Thyroid gland (tissue), 4 donors: Measurements from ENCODE around the gene TRIM4. TPM values are rescaled to one million over a fixed set of nuclear protein-coding genes. Genes with fewer than 3 reads are reported as not detected.
"Not testable (repeated sequence)": the region's sequence is repeated elsewhere in the genome, so short reads cannot be mapped to it uniquely, and the experiment has no call there.

Experiments
- DNase-seq, 2 donors: peaks; one replicate each; pipeline ENCODE4 v3.0.0-alpha.2; 2019
- H3K27ac ChIP-seq, 3 donors: fragments of 200-600 bp; sonication (generic); 1 replicate in 2 of 3; 2 replicates in 1 of 3; pipeline ENCODE4 v1.5.1; 2016 to 2019; ENCODE audit warnings: mild to moderate bottlenecking in 1 of 3, moderate library complexity in 1 of 3
- H3K27me3 ChIP-seq: fragments of 200-600 bp; sonication (generic); one replicate; pipeline ENCODE4 v1.5.1; 2019
- H3K36me3 ChIP-seq, 2 donors: fragments of 200-600 bp; sonication (generic); one replicate each; pipeline ENCODE4 v1.5.1; 2016 to 2019
- H3K4me1 ChIP-seq, 2 donors: fragments of 200-600 bp; sonication (generic); one replicate each; pipeline ENCODE4 v1.5.1; 2017 to 2019
- H3K4me3 ChIP-seq, 3 donors: fragments of 200-600 bp; sonication (generic); replicated peaks in 1 of 3; 1 replicate in 2 of 3; 2 replicates in 1 of 3; pipeline ENCODE4 v1.5.1; 2016; ENCODE audit warnings: mild to moderate bottlenecking in 1 of 3
- H3K9me3 ChIP-seq: fragments of 200-600 bp; sonication (generic); one replicate; pipeline ENCODE4 v1.5.1; 2017
- POLR2A ChIP-seq, 2 donors: fragments of 450-650 bp; IDR thresholded peaks; one replicate each; pipeline ENCODE4 v1.6.1; 2017; ENCODE audit warnings: antibody characterized with exemption in 2 of 2, mild to moderate bottlenecking in 2 of 2, moderate library complexity in 1 of 2
- WGBS, 2 donors: methylation state at CpG; one replicate each; pipeline ENCODE4 v1.1.5; 2017; 5-methylcytosine and 5-hydroxymethylcytosine counted together
- intact Hi-C: fragments of 100-400 bp; cut with DNase I; formaldehyde crosslinking; loops from one replicate; pipeline ENCODE4 v1.15.1; 2023
- total RNA-seq, 4 donors: library from RNA; depleted of rRNA; stranded (reverse); fragments of >200 nt; gene quantifications; one replicate each; pipeline ENCODE4 v1.2.3, GENCODE V29; 2016
- TF ChIP-seq, protein P1 (sequence below), 6 experiments: fragments of 200-600 bp in 3 of 6; fragments of 450-650 bp in 3 of 6; sonication (generic) in 3 of 6; IDR thresholded peaks; one replicate each; pipeline ENCODE4 v1.5.1; 2016 to 2019; ENCODE audit warnings: antibody characterized with exemption in 6 of 6, mild to moderate bottlenecking in 2 of 6, inconsistent platforms in 1 of 6, moderate library complexity in 1 of 6

Gene TRIM4
- total RNA-seq, 4 donors from 2014 or later, result 39.7 to 78.1 (median 59.3) TPM

GRCh38 chr7:99949645-99950228, 30.4 kb upstream of the TRIM4 start:
- intact Hi-C loops, result no loop called here
- Histone ChIP-seq H3K9me3 (no peaks in the 10 kb centered on the region), H3K27me3 (no peaks in the 10 kb centered on the region), H3K36me3 (no peaks in the 10 kb centered on the region), H3K4me1 (no peaks in the 10 kb centered on the region), H3K4me3 (no peak overlapping the region), H3K27ac (no peak overlapping the region)
- TF ChIP-seq POLR2A (IDR thresholded peaks at IDR 0.05), result no peak
- TF ChIP-seq, protein P1, sequence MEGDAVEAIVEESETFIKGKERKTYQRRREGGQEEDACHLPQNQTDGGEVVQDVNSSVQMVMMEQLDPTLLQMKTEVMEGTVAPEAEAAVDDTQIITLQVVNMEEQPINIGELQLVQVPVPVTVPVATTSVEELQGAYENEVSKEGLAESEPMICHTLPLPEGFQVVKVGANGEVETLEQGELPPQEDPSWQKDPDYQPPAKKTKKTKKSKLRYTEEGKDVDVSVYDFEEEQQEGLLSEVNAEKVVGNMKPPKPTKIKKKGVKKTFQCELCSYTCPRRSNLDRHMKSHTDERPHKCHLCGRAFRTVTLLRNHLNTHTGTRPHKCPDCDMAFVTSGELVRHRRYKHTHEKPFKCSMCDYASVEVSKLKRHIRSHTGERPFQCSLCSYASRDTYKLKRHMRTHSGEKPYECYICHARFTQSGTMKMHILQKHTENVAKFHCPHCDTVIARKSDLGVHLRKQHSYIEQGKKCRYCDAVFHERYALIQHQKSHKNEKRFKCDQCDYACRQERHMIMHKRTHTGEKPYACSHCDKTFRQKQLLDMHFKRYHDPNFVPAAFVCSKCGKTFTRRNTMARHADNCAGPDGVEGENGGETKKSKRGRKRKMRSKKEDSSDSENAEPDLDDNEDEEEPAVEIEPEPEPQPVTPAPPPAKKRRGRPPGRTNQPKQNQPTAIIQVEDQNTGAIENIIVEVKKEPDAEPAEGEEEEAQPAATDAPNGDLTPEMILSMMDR (IDR thresholded peaks at IDR 0.05), result peak in 1 of 6 experiments; percentile 10
- DNase-seq, result no peak
- WGBS, 2 donors, result 62 to 63% methylated on average over 3 of the region's 3 CpGs

DNA sequence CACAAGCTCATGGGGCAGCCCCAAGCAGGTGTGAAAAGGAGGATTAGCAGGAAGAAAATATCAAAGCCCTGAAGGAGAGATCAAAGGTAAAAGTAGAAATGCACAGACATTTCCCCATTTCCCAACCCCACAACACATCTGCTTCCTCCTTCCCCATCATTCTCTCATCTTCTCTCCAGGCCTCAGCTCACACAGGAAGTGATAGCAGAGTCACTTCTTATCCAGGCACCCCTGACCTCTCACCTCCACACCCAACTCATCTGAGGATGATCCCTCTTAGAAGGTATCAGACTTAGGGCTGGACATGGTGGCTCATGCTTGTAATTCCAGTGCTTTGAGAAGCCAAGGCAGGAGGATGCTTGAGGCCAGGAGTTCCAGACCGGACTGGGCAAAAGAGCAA, 28.3 kb upstream of the TRIM4 start:
- H3K4me1 ChIP-seq, result no peaks in the 10 kb centered on the region
- no peak overlapping the region for H3K4me3 ChIP-seq
- WGBS, 2 donors, result 87 to 100% methylated on average over 1 of the region's 1 CpG
- TF ChIP-seq, protein P1 (IDR thresholded peaks at IDR 0.05), result no peak
- TF ChIP-seq POLR2A (IDR thresholded peaks at IDR 0.05), result no peak
- H3K27me3 ChIP-seq, result no peaks in the 10 kb centered on the region
- intact Hi-C loops, result no loop called here
- no peak for DNase-seq
- H3K9me3 ChIP-seq, result no peaks in the 10 kb centered on the region
- H3K27ac ChIP-seq, result no peak overlapping the region
- no peaks in the 10 kb centered on the region for H3K36me3 ChIP-seq

DNA sequence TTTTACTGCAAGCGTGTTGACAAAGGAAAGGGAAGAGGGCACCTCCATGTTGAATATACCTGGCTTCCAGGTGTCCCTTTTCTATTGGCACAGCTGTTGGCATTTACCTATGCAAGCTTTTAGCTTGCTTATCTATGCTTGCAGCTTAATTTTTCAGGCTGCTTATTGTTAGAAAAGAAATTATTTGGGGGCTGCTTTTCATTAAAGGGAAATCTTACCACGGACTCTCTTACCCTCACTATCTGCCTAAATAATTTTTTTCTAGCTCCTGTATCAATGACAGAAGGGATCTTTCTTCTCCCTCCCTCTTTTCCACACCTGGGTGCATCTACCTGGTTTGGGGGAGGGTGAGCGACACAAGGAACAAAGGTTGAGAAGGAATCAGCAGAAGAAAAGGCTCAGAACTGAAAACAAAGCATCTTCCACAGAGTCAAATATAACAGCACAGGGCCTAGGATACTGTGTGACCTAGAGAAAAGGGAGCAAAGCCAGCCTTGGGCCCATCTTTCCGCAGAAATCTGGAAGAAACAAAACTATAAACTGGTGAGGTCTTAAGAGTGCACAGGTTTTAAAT, 25.3 kb upstream of the TRIM4 start:
- H3K9me3 ChIP-seq, result no peaks in the 10 kb centered on the region
- no peaks in the 10 kb centered on the region for H3K27me3 ChIP-seq
- DNase-seq, result no peak
- no peaks in the 10 kb centered on the region for H3K4me1 ChIP-seq
- intact Hi-C loops, result no loop called here
- 41 to 53% methylated on average over 4 of the region's 4 CpGs for WGBS, 2 donors
- no peaks in the 10 kb centered on the region for H3K36me3 ChIP-seq
- TF ChIP-seq POLR2A (IDR thresholded peaks at IDR 0.05), result no peak
- TF ChIP-seq, protein P1 (IDR thresholded peaks at IDR 0.05), result no peak
- no peak overlapping the region for H3K4me3 ChIP-seq
- no peak overlapping the region for H3K27ac ChIP-seq

DNA sequence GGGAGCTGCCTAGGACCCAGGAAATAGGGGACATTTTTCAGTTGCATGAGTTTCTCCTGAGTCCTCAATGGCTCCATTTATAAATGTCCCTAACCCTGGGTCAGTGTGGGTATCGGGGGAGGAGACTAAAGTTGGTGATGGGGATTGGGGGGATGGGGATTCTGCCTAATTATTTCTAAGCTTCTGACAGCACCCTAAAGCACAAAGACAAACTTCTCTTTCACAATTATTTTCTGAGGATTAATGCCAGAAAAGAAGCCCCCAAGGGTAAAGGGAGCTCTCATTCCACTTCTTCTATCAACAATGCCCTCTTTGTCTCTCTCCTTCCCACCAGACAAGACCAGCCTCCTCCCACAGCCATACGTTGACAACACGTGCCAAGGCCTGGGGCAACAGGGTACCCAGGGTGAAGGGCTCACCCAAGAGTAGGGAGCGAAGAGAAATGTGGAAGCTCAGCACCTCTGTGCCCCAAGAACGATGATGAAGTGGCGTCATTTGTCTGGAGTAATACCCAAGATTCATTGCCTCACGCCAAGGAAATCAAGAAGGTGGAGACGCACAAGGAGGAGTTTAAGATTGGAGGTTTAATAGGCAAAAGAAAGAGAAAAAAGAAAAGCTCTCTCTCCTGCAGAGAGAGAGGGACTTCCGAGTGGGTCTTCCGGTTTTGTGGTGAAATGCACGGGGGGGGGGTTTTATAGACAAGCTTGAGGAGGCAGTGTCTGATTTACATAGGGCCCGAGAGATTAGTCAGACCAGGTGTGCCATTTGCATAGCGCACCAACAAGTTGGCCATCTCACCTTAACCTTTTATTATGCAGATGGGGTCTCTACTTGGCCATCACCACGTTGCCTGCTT, 24.5 kb upstream of the TRIM4 start:
- TF ChIP-seq, protein P1 (IDR thresholded peaks at IDR 0.05), result no peak
- TF ChIP-seq POLR2A (IDR thresholded peaks at IDR 0.05), result no peak
- H3K27me3 ChIP-seq, result no peaks in the 10 kb centered on the region
- DNase-seq, result no peak
- no peak overlapping the region for H3K27ac ChIP-seq
- H3K9me3 ChIP-seq, result no peaks in the 10 kb centered on the region
- 37 to 45% methylated on average over 14 of the region's 14 CpGs for whole genome bisulfite sequencing, 2 donors
- no peak overlapping the region for H3K4me3 ChIP-seq
- H3K36me3 ChIP-seq, result no peaks in the 10 kb centered on the region
- intact Hi-C loops, result no loop called here
- H3K4me1 ChIP-seq, result no peaks in the 10 kb centered on the region

- Histone ChIP-seq H3K4me3 (no peak overlapping the region), H3K27ac (no peak overlapping the region), H3K27me3 (no peaks in the 10 kb centered on the region), H3K36me3 (no peaks in the 10 kb centered on the region), H3K9me3 (no peaks in the 10 kb centered on the region), H3K4me1 (no peaks in the 10 kb centered on the region)
- intact Hi-C loops, result no loop called here
- no peak for DNase-seq
- no peak for TF ChIP-seq POLR2A (IDR thresholded peaks at IDR 0.05)
- TF ChIP-seq, protein P1 (IDR thresholded peaks at IDR 0.05), result no peak
- WGBS, 2 donors, result 92 to 94% methylated on average over 2 of the region's 2 CpGs
Observed at GRCh38 chr7:99938296-99938695, 19.0 kb upstream of the TRIM4 start.

- DNase-seq, H3K4me3 ChIP-seq, H3K27ac ChIP-seq, intact Hi-C loops, H3K4me1 ChIP-seq, H3K36me3 ChIP-seq, H3K27me3 ChIP-seq, H3K9me3 ChIP-seq: not testable (repeated sequence)
- WGBS, 2 donors, result 47 to 49% methylated on average over 4 of the region's 4 CpGs
Observed at GRCh38 chr7:99935009-99935408, 15.7 kb upstream of the TRIM4 start.
